ENCODE data around the gene GSTM4. TPM values are rescaled to one million over a fixed set of nuclear protein-coding genes. Genes with fewer than 3 reads are reported as not detected.

The GSTM4 gene
- total and polyA plus RNA-seq, 2 experiments from 2014 or later = 12.8 to 12.9 TPM

DNA sequence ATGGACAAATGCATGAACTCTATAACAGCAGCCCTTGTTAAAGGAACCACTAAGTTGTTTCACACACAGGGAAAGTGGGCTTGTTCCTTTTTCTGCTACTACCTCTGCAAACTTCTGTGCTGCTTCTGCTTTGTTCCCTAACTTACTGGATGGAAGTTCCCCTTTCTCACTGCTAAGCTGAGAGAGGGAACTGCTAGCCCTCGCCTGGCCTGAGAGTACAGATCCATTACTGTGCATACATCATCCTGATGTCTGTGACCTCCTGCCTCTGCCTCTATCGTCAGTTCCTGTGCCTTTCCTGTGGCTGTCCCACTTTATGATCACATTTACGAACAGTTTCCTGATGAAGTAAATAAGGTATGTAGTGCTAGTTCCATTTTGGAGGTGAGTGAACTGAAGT is 40.0 kb upstream of the GSTM4 start (continued):
- TF ChIP-seq, protein P1, sequence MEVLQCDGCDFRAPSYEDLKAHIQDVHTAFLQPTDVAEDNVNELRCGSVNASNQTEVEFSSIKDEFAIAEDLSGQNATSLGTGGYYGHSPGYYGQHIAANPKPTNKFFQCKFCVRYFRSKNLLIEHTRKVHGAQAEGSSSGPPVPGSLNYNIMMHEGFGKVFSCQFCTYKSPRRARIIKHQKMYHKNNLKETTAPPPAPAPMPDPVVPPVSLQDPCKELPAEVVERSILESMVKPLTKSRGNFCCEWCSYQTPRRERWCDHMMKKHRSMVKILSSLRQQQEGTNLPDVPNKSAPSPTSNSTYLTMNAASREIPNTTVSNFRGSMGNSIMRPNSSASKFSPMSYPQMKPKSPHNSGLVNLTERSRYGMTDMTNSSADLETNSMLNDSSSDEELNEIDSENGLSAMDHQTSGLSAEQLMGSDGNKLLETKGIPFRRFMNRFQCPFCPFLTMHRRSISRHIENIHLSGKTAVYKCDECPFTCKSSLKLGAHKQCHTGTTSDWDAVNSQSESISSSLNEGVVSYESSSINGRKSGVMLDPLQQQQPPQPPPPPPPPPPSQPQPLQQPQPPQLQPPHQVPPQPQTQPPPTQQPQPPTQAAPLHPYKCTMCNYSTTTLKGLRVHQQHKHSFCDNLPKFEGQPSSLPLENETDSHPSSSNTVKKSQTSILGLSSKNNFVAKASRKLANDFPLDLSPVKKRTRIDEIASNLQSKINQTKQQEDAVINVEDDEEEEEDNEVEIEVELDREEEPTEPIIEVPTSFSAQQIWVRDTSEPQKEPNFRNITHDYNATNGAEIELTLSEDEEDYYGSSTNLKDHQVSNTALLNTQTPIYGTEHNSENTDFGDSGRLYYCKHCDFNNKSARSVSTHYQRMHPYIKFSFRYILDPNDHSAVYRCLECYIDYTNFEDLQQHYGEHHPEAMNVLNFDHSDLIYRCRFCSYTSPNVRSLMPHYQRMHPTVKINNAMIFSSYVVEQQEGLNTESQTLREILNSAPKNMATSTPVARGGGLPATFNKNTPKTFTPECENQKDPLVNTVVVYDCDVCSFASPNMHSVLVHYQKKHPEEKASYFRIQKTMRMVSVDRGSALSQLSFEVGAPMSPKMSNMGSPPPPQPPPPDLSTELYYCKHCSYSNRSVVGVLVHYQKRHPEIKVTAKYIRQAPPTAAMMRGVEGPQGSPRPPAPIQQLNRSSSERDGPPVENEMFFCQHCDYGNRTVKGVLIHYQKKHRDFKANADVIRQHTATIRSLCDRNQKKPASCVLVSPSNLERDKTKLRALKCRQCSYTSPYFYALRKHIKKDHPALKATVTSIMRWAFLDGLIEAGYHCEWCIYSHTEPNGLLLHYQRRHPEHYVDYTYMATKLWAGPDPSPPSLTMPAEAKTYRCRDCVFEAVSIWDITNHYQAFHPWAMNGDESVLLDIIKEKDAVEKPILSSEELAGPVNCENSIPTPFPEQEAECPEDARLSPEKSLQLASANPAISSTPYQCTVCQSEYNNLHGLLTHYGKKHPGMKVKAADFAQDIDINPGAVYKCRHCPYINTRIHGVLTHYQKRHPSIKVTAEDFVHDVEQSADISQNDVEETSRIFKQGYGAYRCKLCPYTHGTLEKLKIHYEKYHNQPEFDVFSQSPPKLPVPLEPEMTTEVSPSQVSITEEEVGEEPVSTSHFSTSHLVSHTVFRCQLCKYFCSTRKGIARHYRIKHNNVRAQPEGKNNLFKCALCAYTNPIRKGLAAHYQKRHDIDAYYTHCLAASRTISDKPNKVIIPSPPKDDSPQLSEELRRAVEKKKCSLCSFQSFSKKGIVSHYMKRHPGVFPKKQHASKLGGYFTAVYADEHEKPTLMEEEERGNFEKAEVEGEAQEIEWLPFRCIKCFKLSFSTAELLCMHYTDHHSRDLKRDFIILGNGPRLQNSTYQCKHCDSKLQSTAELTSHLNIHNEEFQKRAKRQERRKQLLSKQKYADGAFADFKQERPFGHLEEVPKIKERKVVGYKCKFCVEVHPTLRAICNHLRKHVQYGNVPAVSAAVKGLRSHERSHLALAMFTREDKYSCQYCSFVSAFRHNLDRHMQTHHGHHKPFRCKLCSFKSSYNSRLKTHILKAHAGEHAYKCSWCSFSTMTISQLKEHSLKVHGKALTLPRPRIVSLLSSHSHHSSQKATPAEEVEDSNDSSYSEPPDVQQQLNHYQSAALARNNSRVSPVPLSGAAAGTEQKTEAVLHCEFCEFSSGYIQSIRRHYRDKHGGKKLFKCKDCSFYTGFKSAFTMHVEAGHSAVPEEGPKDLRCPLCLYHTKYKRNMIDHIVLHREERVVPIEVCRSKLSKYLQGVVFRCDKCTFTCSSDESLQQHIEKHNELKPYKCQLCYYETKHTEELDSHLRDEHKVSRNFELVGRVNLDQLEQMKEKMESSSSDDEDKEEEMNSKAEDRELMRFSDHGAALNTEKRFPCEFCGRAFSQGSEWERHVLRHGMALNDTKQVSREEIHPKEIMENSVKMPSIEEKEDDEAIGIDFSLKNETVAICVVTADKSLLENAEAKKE (CRISPR knock-in tag; IDR thresholded peaks at IDR 0.05) = no peak
- TF ChIP-seq EZH2 (IDR thresholded peaks at IDR 0.05; ENCODE audit: low read depth, unreplicated experiment) = no peak
- no peak for TF ChIP-seq STAT1 (IDR thresholded peaks at IDR 0.05; ENCODE audit: unreplicated experiment)
- TF ChIP-seq EZH2phosphoT487 (IDR thresholded peaks at IDR 0.05; ENCODE audit: unreplicated experiment) = no peak
- no peak for TF ChIP-seq JUNB (IDR thresholded peaks at IDR 0.05; ENCODE audit: unreplicated experiment)
- no peak for TF ChIP-seq CREB1 (CRISPR knock-in tag; IDR thresholded peaks at IDR 0.05; ENCODE audit: low read depth)

DNA sequence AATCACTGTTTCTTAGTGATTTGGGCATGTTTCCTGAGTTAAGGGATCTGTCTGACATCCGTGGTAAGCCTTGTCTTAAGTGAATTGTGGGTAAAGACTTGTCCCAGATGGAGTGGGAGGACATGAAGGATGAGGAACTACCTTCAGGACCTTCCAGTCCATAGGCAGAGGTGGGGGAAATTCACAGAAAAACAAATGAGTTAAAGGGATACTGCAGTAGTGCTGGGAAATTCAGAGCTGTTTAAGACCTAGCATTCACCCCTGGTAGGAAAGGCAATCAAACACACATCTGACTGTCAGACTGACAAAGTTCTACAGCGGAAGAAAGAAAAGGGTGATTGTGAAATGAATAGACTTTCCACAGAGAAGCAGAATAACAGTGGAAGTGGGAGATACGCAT is 39.5 kb upstream of the GSTM4 start:
- ATAC-seq = no peak
- TF ChIP-seq, protein P2, sequence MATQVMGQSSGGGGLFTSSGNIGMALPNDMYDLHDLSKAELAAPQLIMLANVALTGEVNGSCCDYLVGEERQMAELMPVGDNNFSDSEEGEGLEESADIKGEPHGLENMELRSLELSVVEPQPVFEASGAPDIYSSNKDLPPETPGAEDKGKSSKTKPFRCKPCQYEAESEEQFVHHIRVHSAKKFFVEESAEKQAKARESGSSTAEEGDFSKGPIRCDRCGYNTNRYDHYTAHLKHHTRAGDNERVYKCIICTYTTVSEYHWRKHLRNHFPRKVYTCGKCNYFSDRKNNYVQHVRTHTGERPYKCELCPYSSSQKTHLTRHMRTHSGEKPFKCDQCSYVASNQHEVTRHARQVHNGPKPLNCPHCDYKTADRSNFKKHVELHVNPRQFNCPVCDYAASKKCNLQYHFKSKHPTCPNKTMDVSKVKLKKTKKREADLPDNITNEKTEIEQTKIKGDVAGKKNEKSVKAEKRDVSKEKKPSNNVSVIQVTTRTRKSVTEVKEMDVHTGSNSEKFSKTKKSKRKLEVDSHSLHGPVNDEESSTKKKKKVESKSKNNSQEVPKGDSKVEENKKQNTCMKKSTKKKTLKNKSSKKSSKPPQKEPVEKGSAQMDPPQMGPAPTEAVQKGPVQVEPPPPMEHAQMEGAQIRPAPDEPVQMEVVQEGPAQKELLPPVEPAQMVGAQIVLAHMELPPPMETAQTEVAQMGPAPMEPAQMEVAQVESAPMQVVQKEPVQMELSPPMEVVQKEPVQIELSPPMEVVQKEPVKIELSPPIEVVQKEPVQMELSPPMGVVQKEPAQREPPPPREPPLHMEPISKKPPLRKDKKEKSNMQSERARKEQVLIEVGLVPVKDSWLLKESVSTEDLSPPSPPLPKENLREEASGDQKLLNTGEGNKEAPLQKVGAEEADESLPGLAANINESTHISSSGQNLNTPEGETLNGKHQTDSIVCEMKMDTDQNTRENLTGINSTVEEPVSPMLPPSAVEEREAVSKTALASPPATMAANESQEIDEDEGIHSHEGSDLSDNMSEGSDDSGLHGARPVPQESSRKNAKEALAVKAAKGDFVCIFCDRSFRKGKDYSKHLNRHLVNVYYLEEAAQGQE (IDR thresholded peaks at IDR 0.05; ENCODE audit: unreplicated experiment) = no peak
- H3K27ac Mint-ChIP-seq = no peak overlapping the region

More for the DNA sequence above, 39.5 kb upstream of the GSTM4 start:
- no peaks in the 10 kb centered on the region for H3K27me3 ChIP-seq (ENCODE audit: insufficient read depth)
- H4K20me1 ChIP-seq (replicated peaks; ENCODE audit: insufficient read depth) = no peaks in the 10 kb centered on the region
- Mint-ChIP-seq H3K4me1 (peaks cover 31% of the 10 kb centered on the region), H3K36me3 (ENCODE audit: low read depth) (no peaks in the 10 kb centered on the region; the same call in 2 of the 3 replicates), H3K9me3 (no peaks in the 10 kb centered on the region), H3K4me3 (no peak overlapping the region), H3K27me3 (ENCODE audit: insufficient read depth, low read depth, poor library complexity) (peaks cover 8% of the 10 kb centered on the region)
- no peaks in the 10 kb centered on the region for H3K36me3 ChIP-seq (ENCODE audit: insufficient read depth)
- H3K79me2 ChIP-seq (replicated peaks; ENCODE audit: insufficient read depth) = peaks cover 13% of the 10 kb centered on the region
- no peaks in the 10 kb centered on the region for H3F3A ChIP-seq (replicated peaks; ENCODE audit: low read depth)
- H2AFZ ChIP-seq = no peak overlapping the region
- no peak overlapping the region for H3K27ac ChIP-seq (ENCODE audit: low read depth)
- no peak overlapping the region for H3K4me3 ChIP-seq
- no peak for DNase-seq (ENCODE audit: low spot score)
- peaks cover 19% of the 10 kb centered on the region for H3K4me1 ChIP-seq (ENCODE audit: insufficient read depth)
- peaks cover 3% of the 10 kb centered on the region; the same call in 1 of the 2 replicates for H3K9me2 ChIP-seq (ENCODE audit: insufficient read depth)
- no peak overlapping the region for H3K4me2 ChIP-seq
